AG04449 (cell line): ENCODE data around the gene ACOT8.
A peak's percentile ranks its signal among the peaks of the same experiment; 100 is the strongest.
"Not testable (repeated sequence)": the region's sequence is repeated elsewhere in the genome, so short reads cannot be mapped to it uniquely, and the experiment has no call there.

Source experiments
- CTCF ChIA-PET: fragments of 350-600 bp; formaldehyde crosslinking; extraction: SDS; loops from one replicate; lab custom pipeline; 2021; ENCODE audit warnings: antibody characterized with exemption; lab: Yijun Ruan, JAX
- POLR2A ChIA-PET: fragments of 400-600, 350-600 bp; formaldehyde crosslinking; extraction: SDS; loops from one replicate; lab custom pipeline; 2020; ENCODE audit warnings: antibody characterized with exemption, inconsistent platforms; lab: Yijun Ruan, JAX
- DNase-seq: peaks from one replicate; pipeline ENCODE4 v3.0.0-alpha.2; 2010; ENCODE audit warnings: low read depth, low spot score
- H3K4me3 ChIP-seq: 2 replicates; pipeline ENCODE4 v1.5.1; 2011; ENCODE audit warnings: low read depth, mild to moderate bottlenecking, control low read depth, low read length
- TF ChIP-seq, protein P1 (sequence below): IDR thresholded peaks from one replicate; pipeline ENCODE4 v1.5.1; 2011; ENCODE audit warnings: mild to moderate bottlenecking, moderate library complexity, low read length, control low read depth, inconsistent platforms; ENCODE audit not compliant: insufficient read depth; ENCODE audit errors: missing control alignments

ACOT8 gene

DNA sequence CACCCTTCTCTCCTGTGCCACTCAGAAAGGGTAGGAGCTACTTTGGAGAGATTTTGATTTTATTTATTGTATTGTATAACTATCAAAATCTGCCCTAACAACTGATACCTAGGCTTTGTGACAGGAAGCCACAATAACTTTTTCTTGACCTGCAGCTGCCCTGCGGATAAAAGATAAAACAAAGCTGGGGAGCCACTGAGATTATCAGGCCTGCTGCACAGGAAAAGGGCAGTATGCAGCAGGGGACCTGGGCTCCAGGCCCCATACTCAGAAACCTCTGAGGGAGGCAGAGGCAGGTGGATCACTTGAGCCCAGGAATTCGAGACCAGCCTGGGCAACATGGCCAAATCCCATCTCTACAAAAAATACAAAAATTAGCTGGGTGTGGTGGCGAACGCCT is 24.6 kb downstream of the ACOT8 start:
- H3K4me3 ChIP-seq = peak overlapping the region; percentile 81; the same call in 1 of the 2 replicates
- no peak for DNase-seq
- TF ChIP-seq, protein P1, sequence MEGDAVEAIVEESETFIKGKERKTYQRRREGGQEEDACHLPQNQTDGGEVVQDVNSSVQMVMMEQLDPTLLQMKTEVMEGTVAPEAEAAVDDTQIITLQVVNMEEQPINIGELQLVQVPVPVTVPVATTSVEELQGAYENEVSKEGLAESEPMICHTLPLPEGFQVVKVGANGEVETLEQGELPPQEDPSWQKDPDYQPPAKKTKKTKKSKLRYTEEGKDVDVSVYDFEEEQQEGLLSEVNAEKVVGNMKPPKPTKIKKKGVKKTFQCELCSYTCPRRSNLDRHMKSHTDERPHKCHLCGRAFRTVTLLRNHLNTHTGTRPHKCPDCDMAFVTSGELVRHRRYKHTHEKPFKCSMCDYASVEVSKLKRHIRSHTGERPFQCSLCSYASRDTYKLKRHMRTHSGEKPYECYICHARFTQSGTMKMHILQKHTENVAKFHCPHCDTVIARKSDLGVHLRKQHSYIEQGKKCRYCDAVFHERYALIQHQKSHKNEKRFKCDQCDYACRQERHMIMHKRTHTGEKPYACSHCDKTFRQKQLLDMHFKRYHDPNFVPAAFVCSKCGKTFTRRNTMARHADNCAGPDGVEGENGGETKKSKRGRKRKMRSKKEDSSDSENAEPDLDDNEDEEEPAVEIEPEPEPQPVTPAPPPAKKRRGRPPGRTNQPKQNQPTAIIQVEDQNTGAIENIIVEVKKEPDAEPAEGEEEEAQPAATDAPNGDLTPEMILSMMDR = no peak
- CTCF ChIA-PET = interaction anchor here (1.0 to 1.8 kb wide), 4 partner anchors 8 to 137 kb away, joined by 3 to 11 read pairs (median 6); no protein-coding TSS in a partner anchor
- POLR2A ChIA-PET = interaction anchor here (1.0 to 1.5 kb wide), 3 partner anchors 10 to 24 kb away, joined by 3 to 6 read pairs (median 4); no protein-coding TSS in a partner anchor

DNA sequence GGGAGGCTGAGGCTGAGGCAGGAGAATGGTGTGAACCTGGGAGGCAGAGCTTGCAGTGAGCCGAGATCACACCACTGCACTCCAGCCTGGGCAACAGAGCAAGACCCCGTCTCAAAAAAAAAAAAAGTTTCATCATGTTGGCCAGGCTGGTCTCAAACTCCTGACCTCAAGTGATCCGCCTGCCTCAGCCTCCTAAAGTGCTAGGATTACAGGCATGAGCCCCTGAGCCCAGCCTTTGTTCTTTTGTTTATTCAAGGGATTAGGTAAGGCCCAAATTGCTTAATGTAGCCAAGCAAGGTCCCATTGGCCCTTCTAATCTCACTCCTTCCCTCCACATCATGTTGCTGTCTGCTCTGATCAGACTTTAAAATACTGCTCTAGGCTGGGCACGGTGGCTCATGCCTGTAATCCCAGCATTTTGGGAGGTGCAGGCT is 27.5 kb downstream of the ACOT8 start:
- DNase-seq, POLR2A ChIA-PET, H3K4me3 ChIP-seq: not testable (repeated sequence)
- CTCF ChIA-PET = interaction anchor here (1.1 to 1.8 kb wide), 2 partner anchors 12 to 31 kb away, joined by 3 to 7 read pairs; no protein-coding TSS in a partner anchor

DNA sequence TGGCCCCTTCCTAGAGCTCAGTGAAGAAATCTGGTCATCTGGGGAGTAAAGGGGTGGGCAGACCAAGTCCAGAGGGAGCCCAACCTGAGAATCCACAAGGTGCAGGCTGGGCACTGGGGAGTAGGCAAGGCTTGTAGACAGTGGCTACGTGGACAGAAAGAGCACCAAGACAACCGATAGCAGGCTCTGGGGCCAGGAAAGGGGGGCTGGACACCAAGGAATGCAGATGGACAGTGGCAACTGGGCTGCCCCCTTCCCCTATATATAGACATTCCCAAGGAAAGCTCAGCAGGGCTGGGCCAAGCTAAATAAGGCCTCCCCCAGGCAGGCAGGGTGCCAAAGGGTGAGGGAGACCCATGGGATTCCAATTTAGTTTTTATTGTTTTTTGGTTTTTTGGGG is 28.6 kb downstream of the ACOT8 start:
- CTCF ChIA-PET = interaction anchor here (1.4 kb wide), 1 partner anchor 10 kb away, joined by 4 read pairs; no protein-coding TSS in a partner anchor
- TF ChIP-seq, protein P1 = no peak
- no peak for DNase-seq
- POLR2A ChIA-PET = no interaction called here
- H3K4me3 ChIP-seq = no peak overlapping the region

DNA sequence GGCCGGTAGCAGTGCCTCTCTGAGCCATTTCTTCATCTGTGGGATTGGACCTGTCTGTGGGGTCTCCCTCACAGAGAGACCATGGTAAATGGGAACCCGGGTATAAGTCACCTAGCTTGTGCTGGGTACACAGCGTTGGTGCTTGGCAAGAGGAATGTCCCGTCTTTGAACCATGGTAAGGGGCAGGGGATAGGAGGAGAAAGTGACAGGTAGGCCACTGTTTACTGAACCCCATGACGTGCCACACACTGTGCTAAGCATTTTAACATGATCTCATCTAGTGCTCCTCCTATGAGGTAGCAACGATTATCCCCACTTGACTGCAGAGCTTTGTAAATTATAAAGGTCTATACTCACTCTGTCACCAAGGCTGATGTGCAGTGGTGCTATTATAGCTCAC is 29.5 kb downstream of the ACOT8 start:
- no peak overlapping the region for H3K4me3 ChIP-seq
- DNase-seq = no peak
- ChIA-PET CTCF (interaction anchor here (1.4 kb wide), 1 partner anchor 9 kb away, joined by 4 read pairs; no protein-coding TSS in a partner anchor), POLR2A (no interaction called here)
- TF ChIP-seq, protein P1 = no peak

DNA sequence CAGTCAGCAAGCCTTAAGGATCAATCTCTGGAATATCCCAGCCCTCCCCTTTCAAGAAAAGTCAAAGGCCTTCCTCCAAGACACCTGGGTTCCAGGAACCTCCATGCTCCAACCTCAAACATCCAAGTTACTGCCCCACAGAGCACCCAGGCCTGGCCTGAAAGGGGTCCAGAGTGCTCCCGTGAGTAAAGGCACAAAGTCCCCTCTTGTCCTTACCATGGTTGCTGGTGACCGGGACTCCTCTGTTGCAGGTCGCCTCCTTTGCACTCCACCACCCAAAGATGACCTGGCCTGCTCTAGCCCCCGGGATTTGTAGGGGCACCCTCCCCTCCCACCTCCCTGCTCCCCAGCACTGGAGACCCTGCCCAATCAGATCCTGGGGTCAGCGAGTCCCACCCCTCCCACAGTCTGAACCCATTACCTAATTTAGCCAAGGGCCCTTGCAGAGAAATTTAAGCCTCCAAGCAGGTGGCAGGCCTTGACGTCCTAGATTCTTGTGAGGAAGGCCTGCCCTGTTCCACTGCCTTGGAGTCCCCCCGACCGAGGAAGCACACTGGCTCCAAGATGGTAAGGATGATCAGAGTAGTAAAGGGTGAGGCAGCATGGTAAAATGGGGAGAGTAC is 30.1 kb downstream of the ACOT8 start, which contains the start of gene TNNC2:
TSS of gene TNNC2 (minus strand) at position 283 of the 623 bp plus-strand sequence. CDS start at position 219, 64 bp downstream.
- no peak for DNase-seq
- TF ChIP-seq, protein P1 = no peak
- ChIA-PET POLR2A (no interaction called here), CTCF (interaction anchor here (0.6 to 3.7 kb wide), 2 partner anchors 136 to 143 kb away, joined by 3 to 28 read pairs; no protein-coding TSS in a partner anchor)
- no peak within 1 kb of the TSS for H3K4me3 ChIP-seq

DNA sequence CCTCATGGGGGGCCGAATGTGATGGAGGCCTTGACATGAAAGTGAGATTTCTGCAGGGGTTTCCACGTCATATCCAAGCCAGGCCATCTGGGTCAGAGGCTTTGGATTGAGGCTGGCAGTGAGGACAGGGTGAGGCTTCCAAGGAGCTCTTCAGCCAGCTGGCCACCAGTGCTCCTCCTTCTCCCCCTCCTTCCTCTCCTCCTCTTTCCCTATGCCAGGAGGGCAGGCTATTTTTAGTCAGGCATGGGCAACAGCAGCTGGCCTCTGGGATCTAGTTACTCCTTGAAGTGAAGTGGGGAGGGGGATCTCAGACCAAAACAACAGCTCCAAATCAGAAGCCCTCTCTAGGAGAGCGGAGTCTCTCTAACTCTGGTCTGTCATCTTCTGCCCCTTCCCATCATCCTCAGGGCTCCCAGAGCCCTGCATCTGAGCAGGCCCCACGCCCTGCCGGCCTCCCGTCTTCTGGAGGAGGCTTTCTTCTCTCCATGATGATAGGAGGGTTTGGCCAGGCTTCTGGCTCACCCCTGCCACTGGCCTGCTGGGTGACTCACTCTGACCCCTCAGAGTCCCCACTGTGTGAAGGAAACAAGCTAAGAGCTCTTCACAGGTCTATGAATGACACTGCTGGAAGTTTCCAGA is 30.7 kb downstream of the ACOT8 start:
- H3K4me3 ChIP-seq = no peak overlapping the region
- TF ChIP-seq, protein P1 = no peak
- CTCF ChIA-PET = interaction anchor here (0.6 to 3.7 kb wide), 4 partner anchors 27 to 143 kb away, joined by 3 to 28 read pairs (median 15); no protein-coding TSS in a partner anchor

More for the DNA sequence above, 30.7 kb downstream of the ACOT8 start:
- POLR2A ChIA-PET = interaction anchor here (0.6 kb wide), 1 partner anchor 16 kb away, joined by 3 read pairs; no protein-coding TSS in a partner anchor
- no peak for DNase-seq
